ENCODE measurements around the gene CSH1. TPM values are rescaled to one million over a fixed set of nuclear protein-coding genes. Genes with fewer than 3 reads are reported as not detected.

Gene CSH1
- total RNA-seq, 1 donor from 2014 or later, result 8.9 TPM

- FAIRE-seq (no peak), DNase-seq (ENCODE audit: low read depth) (no peak)
- Histone ChIP-seq H4K20me1 (ENCODE audit: insufficient read depth, low read length) (no peaks in the 10 kb centered on the region), H3K4me1 (ENCODE audit: insufficient read depth, low read length) (no peaks in the 10 kb centered on the region), H3K36me3 (ENCODE audit: insufficient read depth, low read length) (no peaks in the 10 kb centered on the region), H3K9ac (ENCODE audit: low read length) (no peak overlapping the region), H3K4me2 (ENCODE audit: low read length) (no peak overlapping the region), H3K27me3 (ENCODE audit: insufficient read depth, low read length) (no peaks in the 10 kb centered on the region), H3K9me3 (ENCODE audit: insufficient read depth, low read depth, low read length) (no peaks in the 10 kb centered on the region), H3K79me2 (ENCODE audit: insufficient read depth, low read length) (no peaks in the 10 kb centered on the region), H3K4me3 (ENCODE audit: insufficient read depth, low read depth, low read length) (no peak overlapping the region), H3K27ac (ENCODE audit: low read depth, low read length) (no peak overlapping the region), H2AFZ (ENCODE audit: low read depth, low read length) (no peak overlapping the region)
- no peak overlapping the region for H3K27ac Mint-ChIP-seq (ENCODE audit: unreplicated experiment)
- H3K27me3 Mint-ChIP-seq (ENCODE audit: low read depth, unreplicated experiment), result peaks cover 1% of the 10 kb centered on the region
- no peaks in the 10 kb centered on the region for H3K9me3 Mint-ChIP-seq (ENCODE audit: unreplicated experiment)
- no peak overlapping the region for H3K4me3 Mint-ChIP-seq (ENCODE audit: unreplicated experiment)
- H3K4me1 Mint-ChIP-seq (ENCODE audit: low read depth, unreplicated experiment), result no peaks in the 10 kb centered on the region
- no peaks in the 10 kb centered on the region for H3K36me3 Mint-ChIP-seq (ENCODE audit: low read depth, unreplicated experiment)
- TF ChIP-seq CTCF (IDR thresholded peaks at IDR 0.05; ENCODE audit: insufficient read depth, low read depth, low read length) (no peak), EZH2 (IDR thresholded peaks at IDR 0.05; ENCODE audit: insufficient read depth, low read length) (no peak)
Measured at GRCh38 chr17:63928172-63928666, 31.8 kb upstream of the CSH1 start.

- no peak overlapping the region for H3K4me2 ChIP-seq (ENCODE audit: low read length)
- Mint-ChIP-seq H3K9me3 (ENCODE audit: unreplicated experiment) (no peaks in the 10 kb centered on the region), H3K27me3 (ENCODE audit: low read depth, unreplicated experiment) (peaks cover 2% of the 10 kb centered on the region), H3K36me3 (ENCODE audit: low read depth, unreplicated experiment) (no peaks in the 10 kb centered on the region), H3K4me3 (ENCODE audit: unreplicated experiment) (no peak overlapping the region), H3K27ac (ENCODE audit: unreplicated experiment) (no peak overlapping the region), H3K4me1 (ENCODE audit: low read depth, unreplicated experiment) (no peaks in the 10 kb centered on the region)
- DNase-seq (ENCODE audit: low read depth), result no peak
- H3K9me3 ChIP-seq (ENCODE audit: insufficient read depth, low read depth, low read length), result no peaks in the 10 kb centered on the region
- H4K20me1 ChIP-seq (ENCODE audit: insufficient read depth, low read length), result no peaks in the 10 kb centered on the region
- no peak overlapping the region for H3K4me3 ChIP-seq (ENCODE audit: insufficient read depth, low read depth, low read length)
- no peaks in the 10 kb centered on the region for H3K27me3 ChIP-seq (ENCODE audit: insufficient read depth, low read length)
- no peak for TF ChIP-seq EZH2 (IDR thresholded peaks at IDR 0.05; ENCODE audit: insufficient read depth, low read length)
- no peak for TF ChIP-seq CTCF (IDR thresholded peaks at IDR 0.05; ENCODE audit: insufficient read depth, low read depth, low read length)
- FAIRE-seq, result no peak
- no peaks in the 10 kb centered on the region for H3K36me3 ChIP-seq (ENCODE audit: insufficient read depth, low read length)
- H3K27ac ChIP-seq (ENCODE audit: low read depth, low read length), result no peak overlapping the region
- no peaks in the 10 kb centered on the region for H3K4me1 ChIP-seq (ENCODE audit: insufficient read depth, low read length)
- no peak overlapping the region for H2AFZ ChIP-seq (ENCODE audit: low read depth, low read length)
- no peaks in the 10 kb centered on the region for H3K79me2 ChIP-seq (ENCODE audit: insufficient read depth, low read length)
- no peak overlapping the region for H3K9ac ChIP-seq (ENCODE audit: low read length)
Measured at GRCh38 chr17:63927464-63928171, 31.2 kb upstream of the CSH1 start.

- no peak overlapping the region for H2AFZ ChIP-seq (ENCODE audit: low read depth, low read length)
- no peaks in the 10 kb centered on the region for H3K27me3 ChIP-seq (ENCODE audit: insufficient read depth, low read length)
- H3K9me3 Mint-ChIP-seq (ENCODE audit: unreplicated experiment), result no peaks in the 10 kb centered on the region
- H3K4me2 ChIP-seq (ENCODE audit: low read length), result no peak overlapping the region
- H3K4me1 ChIP-seq (ENCODE audit: insufficient read depth, low read length), result no peaks in the 10 kb centered on the region
- H3K27ac Mint-ChIP-seq (ENCODE audit: unreplicated experiment), result no peak overlapping the region
- H3K9me3 ChIP-seq (ENCODE audit: insufficient read depth, low read depth, low read length), result no peaks in the 10 kb centered on the region
- no peaks in the 10 kb centered on the region for H3K79me2 ChIP-seq (ENCODE audit: insufficient read depth, low read length)
- H3K27me3 Mint-ChIP-seq (ENCODE audit: low read depth, unreplicated experiment), result peaks cover 9% of the 10 kb centered on the region
- H4K20me1 ChIP-seq (ENCODE audit: insufficient read depth, low read length), result no peaks in the 10 kb centered on the region
- H3K9ac ChIP-seq (ENCODE audit: low read length), result no peak overlapping the region
- TF ChIP-seq CTCF (IDR thresholded peaks at IDR 0.05; ENCODE audit: insufficient read depth, low read depth, low read length) (no peak), EZH2 (IDR thresholded peaks at IDR 0.05; ENCODE audit: insufficient read depth, low read length) (no peak)
- no peak overlapping the region for H3K27ac ChIP-seq (ENCODE audit: low read depth, low read length)
- no peak overlapping the region for H3K4me3 Mint-ChIP-seq (ENCODE audit: unreplicated experiment)
- H3K36me3 Mint-ChIP-seq (ENCODE audit: low read depth, unreplicated experiment), result no peaks in the 10 kb centered on the region
- no peak overlapping the region for H3K4me3 ChIP-seq (ENCODE audit: insufficient read depth, low read depth, low read length)
- no peak for FAIRE-seq
- H3K36me3 ChIP-seq (ENCODE audit: insufficient read depth, low read length), result no peaks in the 10 kb centered on the region
- no peak for DNase-seq (ENCODE audit: low read depth)
- no peaks in the 10 kb centered on the region for H3K4me1 Mint-ChIP-seq (ENCODE audit: low read depth, unreplicated experiment)
Measured at GRCh38 chr17:63926164-63926563, 29.8 kb upstream of the CSH1 start.

Data from astrocyte (in vitro differentiated cells and primary cell).